ENCODE measurements around the gene SLC17A9. TPM values are rescaled to one million over a fixed set of nuclear protein-coding genes. Genes with fewer than 3 reads are reported as not detected.

Gene SLC17A9
- total RNA-seq, 1 experiment from 2014 or later = not detected

DNA sequence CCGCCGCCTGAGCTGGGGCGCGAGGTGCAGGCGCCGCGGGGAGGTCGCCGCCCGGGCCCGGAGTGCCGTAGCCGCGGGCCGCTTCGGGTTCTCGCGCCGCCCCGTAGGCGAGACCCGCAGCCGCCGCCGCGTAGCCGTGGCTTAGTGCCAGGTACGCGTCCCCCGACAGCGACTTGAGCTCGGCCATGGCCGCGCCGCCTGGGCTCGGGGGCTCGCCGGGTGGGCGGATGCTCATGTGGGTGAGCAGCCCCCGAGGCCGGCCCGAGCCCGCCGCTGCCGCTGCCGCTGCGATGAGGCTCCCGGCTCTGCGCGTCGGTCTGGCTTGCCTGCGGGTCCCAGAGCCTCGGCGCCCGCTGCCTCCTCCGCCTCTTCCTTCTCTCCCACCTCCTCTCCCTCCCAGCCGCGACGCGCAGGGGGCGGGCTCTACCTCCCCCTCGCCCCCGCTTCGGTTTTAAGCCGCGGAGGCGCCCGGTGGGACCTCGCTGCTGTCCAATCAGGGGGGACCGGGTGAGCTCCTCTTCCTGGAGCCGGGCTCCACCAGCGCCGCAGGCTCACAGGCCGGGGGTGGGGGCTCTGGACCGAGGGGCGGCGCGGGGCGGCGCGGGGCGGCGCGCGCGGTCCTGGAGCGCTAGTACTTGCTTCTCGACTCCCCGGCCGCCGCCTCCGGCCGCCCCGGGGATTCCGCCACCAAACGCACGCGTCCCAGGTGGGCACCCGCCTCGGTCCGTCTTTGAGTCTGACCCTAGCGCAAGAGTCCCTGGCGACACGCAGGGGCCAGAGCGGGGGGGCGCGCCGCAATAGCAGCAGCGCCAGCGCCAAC is 54.2 kb downstream of the SLC17A9 start, which contains the start of gene BHLHE23:
TSS of gene BHLHE23 (minus strand) at position 425 of the 820 bp plus-strand sequence. CDS start at position 235, 190 bp downstream.
- no peak for ATAC-seq
- intact Hi-C loops (cut with micrococcal nuclease) = no loop called here
- no TSS peak for BruUV-seq (replicated peaks)

DNA sequence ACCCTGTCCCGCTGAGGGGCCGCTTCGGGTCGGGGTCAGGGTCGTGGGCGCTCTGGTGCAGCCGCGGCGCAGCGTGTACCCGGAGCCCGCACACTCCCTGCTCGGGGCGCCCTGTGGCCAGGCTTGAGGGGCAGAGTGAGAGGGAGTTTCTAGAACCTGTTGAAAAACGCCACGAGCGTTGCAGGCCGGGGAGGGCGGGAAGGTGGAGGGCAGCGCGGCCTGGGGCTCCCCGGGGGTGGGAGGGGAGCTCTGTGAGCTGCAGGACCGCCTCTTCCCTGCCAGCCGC is 54.8 kb downstream of the SLC17A9 start:
- Histone ChIP-seq H3K4me2 (ENCODE audit: low read length) (no peak overlapping the region), H3K27ac (ENCODE audit: low read length) (no peak overlapping the region), H3K9me2 (replicated peaks; ENCODE audit: low read length) (no peaks in the 10 kb centered on the region), H3K36me3 (ENCODE audit: low read depth, low read length) (no peaks in the 10 kb centered on the region), H4K20me1 (ENCODE audit: low read length) (no peaks in the 10 kb centered on the region), H3F3A (ENCODE audit: low read length, unreplicated experiment) (no peaks in the 10 kb centered on the region), H3K27me3 (ENCODE audit: low read length) (peaks cover 52% of the 10 kb centered on the region), H3K4me1 (ENCODE audit: insufficient read depth, low read length) (peaks cover 11% of the 10 kb centered on the region), H3K9me3 (ENCODE audit: low read length) (no peaks in the 10 kb centered on the region), H3K79me2 (ENCODE audit: low read length) (no peaks in the 10 kb centered on the region), H2AFZ (ENCODE audit: low read length) (no peak overlapping the region), H3K4me3 (ENCODE audit: low read length) (no peak overlapping the region), H3K9ac (ENCODE audit: low read length) (no peak overlapping the region)
- ChIA-PET POLR2A (ENCODE audit: unreplicated experiment) (no interaction called here), CTCF (no interaction called here)
- intact Hi-C loops (cut with micrococcal nuclease) = no loop called here
- no peak for ATAC-seq
- no peak for DNase-seq
- BruUV-seq (replicated peaks) = no TSS peak
- TF ChIP-seq, protein P1, sequence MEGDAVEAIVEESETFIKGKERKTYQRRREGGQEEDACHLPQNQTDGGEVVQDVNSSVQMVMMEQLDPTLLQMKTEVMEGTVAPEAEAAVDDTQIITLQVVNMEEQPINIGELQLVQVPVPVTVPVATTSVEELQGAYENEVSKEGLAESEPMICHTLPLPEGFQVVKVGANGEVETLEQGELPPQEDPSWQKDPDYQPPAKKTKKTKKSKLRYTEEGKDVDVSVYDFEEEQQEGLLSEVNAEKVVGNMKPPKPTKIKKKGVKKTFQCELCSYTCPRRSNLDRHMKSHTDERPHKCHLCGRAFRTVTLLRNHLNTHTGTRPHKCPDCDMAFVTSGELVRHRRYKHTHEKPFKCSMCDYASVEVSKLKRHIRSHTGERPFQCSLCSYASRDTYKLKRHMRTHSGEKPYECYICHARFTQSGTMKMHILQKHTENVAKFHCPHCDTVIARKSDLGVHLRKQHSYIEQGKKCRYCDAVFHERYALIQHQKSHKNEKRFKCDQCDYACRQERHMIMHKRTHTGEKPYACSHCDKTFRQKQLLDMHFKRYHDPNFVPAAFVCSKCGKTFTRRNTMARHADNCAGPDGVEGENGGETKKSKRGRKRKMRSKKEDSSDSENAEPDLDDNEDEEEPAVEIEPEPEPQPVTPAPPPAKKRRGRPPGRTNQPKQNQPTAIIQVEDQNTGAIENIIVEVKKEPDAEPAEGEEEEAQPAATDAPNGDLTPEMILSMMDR (conservative IDR thresholded peaks at IDR 0.05; ENCODE audit: low read depth, low read length) = no peak
- no peak for TF ChIP-seq EZH2 (IDR thresholded peaks at IDR 0.05; ENCODE audit: low read length, unreplicated experiment)
- no peak for TF ChIP-seq EZH2phosphoT487 (IDR thresholded peaks at IDR 0.05; ENCODE audit: borderline replicate concordance, low read length)

More for the DNA sequence above, 54.2 kb downstream of the SLC17A9 start, which contains the start of gene BHLHE23:
- Histone ChIP-seq H4K20me1 (ENCODE audit: low read length) (no peaks in the 10 kb centered on the region), H2AFZ (ENCODE audit: low read length) (no peak within 1 kb of the TSS), H3K4me1 (ENCODE audit: insufficient read depth, low read length) (peaks cover 15% of the 10 kb centered on the region), H3K9me3 (ENCODE audit: low read length) (no peaks in the 10 kb centered on the region), H3K4me2 (ENCODE audit: low read length) (no peak within 1 kb of the TSS), H3K9ac (ENCODE audit: low read length) (no peak within 1 kb of the TSS), H3K27me3 (ENCODE audit: low read length) (peaks cover 52% of the 10 kb centered on the region), H3K27ac (ENCODE audit: low read length) (no peak within 1 kb of the TSS), H3K9me2 (replicated peaks; ENCODE audit: low read length) (no peaks in the 10 kb centered on the region), H3K36me3 (ENCODE audit: low read depth, low read length) (no peaks in the 10 kb centered on the region), H3K4me3 (ENCODE audit: low read length) (no peak within 1 kb of the TSS), H3F3A (ENCODE audit: low read length, unreplicated experiment) (no peaks in the 10 kb centered on the region), H3K79me2 (ENCODE audit: low read length) (no peaks in the 10 kb centered on the region)
- ChIA-PET CTCF (no interaction called here), POLR2A (ENCODE audit: unreplicated experiment) (no interaction called here)
- TF ChIP-seq EZH2phosphoT487 (IDR thresholded peaks at IDR 0.05; ENCODE audit: borderline replicate concordance, low read length) (no peak), EZH2 (IDR thresholded peaks at IDR 0.05; ENCODE audit: low read length, unreplicated experiment) (no peak)
- TF ChIP-seq, protein P1 (conservative IDR thresholded peaks at IDR 0.05; ENCODE audit: low read depth, low read length) = no peak
- DNase-seq = no peak
